ENCODE measurements around the gene ZGPAT. TPM values are rescaled to one million over a fixed set of nuclear protein-coding genes. Genes with fewer than 3 reads are reported as not detected.
A peak's percentile ranks its signal among the peaks of the same experiment; 100 is the strongest.

ZGPAT gene
- total and polyA plus RNA-seq, 2 of the 13 experiments (the other 11 are each of a cell fraction or from before 2014, with no cell fraction given), result 23.0 to 41.9 TPM

DNA sequence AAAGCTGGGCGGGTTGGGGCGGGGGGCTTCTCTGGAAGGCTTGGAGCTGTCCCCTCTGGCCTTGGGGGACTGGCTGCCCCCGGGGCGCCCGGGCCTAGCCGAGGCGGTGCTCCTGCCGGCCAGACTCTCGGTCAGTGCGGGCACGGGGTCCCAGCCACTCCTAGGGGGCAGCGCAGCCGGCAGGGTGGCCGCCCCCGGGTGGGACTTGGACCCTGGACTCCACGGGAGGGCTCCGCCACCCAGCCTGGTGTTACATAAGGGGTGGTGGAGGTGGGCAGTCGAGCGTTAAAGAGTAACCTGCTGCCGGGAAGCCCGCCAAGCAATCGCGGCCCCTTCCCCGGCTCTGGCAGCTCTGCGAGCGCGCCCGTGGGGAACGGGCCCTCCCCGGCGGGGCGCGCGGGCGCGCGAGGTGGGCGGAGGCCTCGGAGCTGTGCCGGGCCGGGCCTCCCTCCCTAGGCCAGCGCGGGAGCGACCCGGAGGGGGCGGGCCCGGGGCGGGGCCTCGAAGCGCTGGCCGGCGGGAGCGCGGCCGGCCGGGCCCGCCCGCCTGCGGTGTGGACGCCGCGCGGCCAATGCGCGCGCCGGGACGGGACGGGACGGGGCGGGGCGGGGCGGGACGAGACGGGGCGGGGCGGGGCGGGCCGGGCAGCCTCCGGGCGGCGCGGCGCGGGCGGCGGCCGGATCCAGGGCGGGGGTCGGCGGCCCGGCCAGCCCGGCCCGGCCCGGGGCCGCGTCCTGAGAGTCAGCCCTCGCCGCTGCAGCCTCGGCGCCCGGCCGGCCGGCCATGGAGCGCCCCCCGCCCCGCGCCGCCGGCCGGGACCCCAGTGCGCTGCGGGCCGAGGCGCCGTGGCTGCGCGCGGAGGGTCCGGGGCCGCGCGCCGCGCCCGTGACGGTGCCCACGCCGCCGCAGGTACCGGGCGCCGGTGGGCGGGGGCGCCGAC is 31.6 kb downstream of the ZGPAT start, which contains the start of gene SLC2A4RG (continued):
- TF ChIP-seq, protein P1, sequence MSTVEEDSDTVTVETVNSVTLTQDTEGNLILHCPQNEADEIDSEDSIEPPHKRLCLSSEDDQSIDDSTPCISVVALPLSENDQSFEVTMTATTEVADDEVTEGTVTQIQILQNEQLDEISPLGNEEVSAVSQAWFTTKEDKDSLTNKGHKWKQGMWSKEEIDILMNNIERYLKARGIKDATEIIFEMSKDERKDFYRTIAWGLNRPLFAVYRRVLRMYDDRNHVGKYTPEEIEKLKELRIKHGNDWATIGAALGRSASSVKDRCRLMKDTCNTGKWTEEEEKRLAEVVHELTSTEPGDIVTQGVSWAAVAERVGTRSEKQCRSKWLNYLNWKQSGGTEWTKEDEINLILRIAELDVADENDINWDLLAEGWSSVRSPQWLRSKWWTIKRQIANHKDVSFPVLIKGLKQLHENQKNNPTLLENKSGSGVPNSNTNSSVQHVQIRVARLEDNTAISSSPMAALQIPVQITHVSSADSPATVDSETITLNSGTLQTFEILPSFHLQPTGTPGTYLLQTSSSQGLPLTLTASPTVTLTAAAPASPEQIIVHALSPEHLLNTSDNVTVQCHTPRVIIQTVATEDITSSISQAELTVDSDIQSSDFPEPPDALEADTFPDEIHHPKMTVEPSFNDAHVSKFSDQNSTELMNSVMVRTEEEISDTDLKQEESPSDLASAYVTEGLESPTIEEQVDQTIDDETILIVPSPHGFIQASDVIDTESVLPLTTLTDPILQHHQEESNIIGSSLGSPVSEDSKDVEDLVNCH (CRISPR knock-in tag; IDR thresholded peaks at IDR 0.05), result no peak
- TF ChIP-seq CCDC6 (CRISPR knock-in tag; IDR thresholded peaks at IDR 0.05) (0 out of 2 replicates have a peak, but pooled peaks have one; percentile 69), ZBTB3 (CRISPR knock-in tag; IDR thresholded peaks at IDR 0.05; ENCODE audit: borderline replicate concordance, low read depth) (peak; percentile 26; the same call in 1 of the 2 replicates), RFXAP (CRISPR knock-in tag; IDR thresholded peaks at IDR 0.05; ENCODE audit: borderline replicate concordance) (peak; percentile 92), ZNF205 (CRISPR knock-in tag; IDR thresholded peaks at IDR 0.05) (no peak), MZF1 (CRISPR knock-in tag; IDR thresholded peaks at IDR 0.05; ENCODE audit: borderline replicate concordance) (no peak), GATA4 (IDR thresholded peaks at IDR 0.05; ENCODE audit: borderline replicate concordance, low read depth) (no peak), RFX3 (CRISPR knock-in tag; IDR thresholded peaks at IDR 0.05) (no peak; the same call in 1 of the 2 replicates), BRCA1 (CRISPR knock-in tag; IDR thresholded peaks at IDR 0.05) (peak; percentile 86; the same call in 1 of the 2 replicates), ZNF33B (CRISPR knock-in tag; IDR thresholded peaks at IDR 0.05) (peak; percentile 93; the same call in 1 of the 2 replicates), RBM39 (IDR thresholded peaks at IDR 0.05; ENCODE audit: low read depth, low read length, poor library complexity, severe bottlenecking) (peak; percentile 79), FOXA3 (CRISPR knock-in tag; IDR thresholded peaks at IDR 0.05) (peak; percentile 81), KDM5B (CRISPR knock-in tag; IDR thresholded peaks at IDR 0.05; ENCODE audit: borderline replicate concordance) (no peak; the same call in 1 of the 2 replicates)
- TF ChIP-seq, protein P2, sequence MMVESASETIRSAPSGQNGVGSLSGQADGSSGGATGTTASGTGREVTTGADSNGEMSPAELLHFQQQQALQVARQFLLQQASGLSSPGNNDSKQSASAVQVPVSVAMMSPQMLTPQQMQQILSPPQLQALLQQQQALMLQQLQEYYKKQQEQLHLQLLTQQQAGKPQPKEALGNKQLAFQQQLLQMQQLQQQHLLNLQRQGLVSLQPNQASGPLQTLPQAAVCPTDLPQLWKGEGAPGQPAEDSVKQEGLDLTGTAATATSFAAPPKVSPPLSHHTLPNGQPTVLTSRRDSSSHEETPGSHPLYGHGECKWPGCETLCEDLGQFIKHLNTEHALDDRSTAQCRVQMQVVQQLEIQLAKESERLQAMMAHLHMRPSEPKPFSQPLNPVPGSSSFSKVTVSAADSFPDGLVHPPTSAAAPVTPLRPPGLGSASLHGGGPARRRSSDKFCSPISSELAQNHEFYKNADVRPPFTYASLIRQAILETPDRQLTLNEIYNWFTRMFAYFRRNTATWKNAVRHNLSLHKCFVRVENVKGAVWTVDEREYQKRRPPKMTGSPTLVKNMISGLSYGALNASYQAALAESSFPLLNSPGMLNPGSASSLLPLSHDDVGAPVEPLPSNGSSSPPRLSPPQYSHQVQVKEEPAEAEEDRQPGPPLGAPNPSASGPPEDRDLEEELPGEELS (CRISPR knock-in tag; IDR thresholded peaks at IDR 0.05), result peak; percentile 82; the same call in 1 of the 2 replicates
- TF ChIP-seq, protein P3, sequence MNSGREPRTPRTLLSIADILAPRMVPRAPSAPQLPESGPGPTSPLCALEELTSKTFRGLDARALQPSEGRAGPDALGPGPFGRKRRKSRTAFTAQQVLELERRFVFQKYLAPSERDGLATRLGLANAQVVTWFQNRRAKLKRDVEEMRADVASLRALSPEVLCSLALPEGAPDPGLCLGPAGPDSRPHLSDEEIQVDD (CRISPR knock-in tag; IDR thresholded peaks at IDR 0.05; ENCODE audit: borderline replicate concordance), result no peak
- TF ChIP-seq, protein P4, sequence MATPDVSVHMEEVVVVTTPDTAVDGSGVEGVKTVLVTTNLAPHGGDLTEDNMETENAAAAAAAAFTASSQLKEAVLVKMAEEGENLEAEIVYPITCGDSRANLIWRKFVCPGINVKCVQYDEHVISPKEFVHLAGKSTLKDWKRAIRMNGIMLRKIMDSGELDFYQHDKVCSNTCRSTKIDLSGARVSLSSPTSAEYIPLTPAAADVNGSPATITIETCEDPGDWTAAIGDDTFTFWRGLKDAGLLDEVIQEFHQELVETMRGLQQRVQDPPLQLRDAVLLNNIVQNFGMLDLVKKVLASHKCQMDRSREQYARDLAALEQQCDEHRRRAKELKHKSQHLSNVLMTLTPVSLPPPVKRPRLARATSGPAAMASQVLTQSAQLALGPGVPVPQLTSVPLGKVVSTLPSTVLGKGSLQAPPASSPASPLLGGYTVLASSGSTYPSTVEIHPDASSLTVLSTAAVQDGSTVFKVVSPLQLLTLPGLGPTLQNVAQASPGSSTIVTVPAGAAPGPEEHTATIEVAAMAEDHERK (CRISPR knock-in tag; IDR thresholded peaks at IDR 0.05; ENCODE audit: low read depth), result peak; percentile 36; the same call in 1 of the 2 replicates
- TF ChIP-seq, protein P5, sequence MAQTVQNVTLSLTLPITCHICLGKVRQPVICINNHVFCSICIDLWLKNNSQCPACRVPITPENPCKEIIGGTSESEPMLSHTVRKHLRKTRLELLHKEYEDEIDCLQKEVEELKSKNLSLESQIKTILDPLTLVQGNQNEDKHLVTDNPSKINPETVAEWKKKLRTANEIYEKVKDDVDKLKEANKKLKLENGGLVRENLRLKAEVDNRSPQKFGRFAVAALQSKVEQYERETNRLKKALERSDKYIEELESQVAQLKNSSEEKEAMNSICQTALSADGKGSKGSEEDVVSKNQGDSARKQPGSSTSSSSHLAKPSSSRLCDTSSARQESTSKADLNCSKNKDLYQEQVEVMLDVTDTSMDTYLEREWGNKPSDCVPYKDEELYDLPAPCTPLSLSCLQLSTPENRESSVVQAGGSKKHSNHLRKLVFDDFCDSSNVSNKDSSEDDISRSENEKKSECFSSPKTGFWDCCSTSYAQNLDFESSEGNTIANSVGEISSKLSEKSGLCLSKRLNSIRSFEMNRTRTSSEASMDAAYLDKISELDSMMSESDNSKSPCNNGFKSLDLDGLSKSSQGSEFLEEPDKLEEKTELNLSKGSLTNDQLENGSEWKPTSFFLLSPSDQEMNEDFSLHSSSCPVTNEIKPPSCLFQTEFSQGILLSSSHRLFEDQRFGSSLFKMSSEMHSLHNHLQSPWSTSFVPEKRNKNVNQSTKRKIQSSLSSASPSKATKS (CRISPR knock-in tag; IDR thresholded peaks at IDR 0.05), result no peak
